ENCODE data around the gene MRPL57. TPM values are rescaled to one million over a fixed set of nuclear protein-coding genes. Genes with fewer than 3 reads are reported as not detected.

MRPL57 gene
- total RNA-seq, 1 donor from 2014 or later = 11.4 TPM

DNA sequence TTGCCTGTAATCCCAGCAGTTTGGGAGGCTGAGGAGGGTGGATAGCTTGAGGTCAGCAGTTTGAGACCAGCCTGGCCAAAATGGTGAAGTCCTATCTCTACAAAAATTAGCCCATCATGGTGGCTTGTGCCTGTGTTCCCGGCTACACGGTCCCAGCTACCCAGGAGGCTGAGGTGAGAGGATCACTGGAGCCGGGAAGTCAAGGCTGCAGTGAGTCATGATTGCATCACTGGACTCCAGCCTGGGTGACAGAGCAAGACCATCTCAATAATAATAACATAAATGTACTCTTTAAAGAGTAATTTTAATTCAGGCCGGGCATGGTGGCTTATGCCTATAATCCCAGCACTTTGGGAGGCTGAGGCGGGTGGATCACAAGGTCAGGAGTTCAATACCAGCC, 38.8 kb upstream of the MRPL57 start:
- TF ChIP-seq, protein P1, sequence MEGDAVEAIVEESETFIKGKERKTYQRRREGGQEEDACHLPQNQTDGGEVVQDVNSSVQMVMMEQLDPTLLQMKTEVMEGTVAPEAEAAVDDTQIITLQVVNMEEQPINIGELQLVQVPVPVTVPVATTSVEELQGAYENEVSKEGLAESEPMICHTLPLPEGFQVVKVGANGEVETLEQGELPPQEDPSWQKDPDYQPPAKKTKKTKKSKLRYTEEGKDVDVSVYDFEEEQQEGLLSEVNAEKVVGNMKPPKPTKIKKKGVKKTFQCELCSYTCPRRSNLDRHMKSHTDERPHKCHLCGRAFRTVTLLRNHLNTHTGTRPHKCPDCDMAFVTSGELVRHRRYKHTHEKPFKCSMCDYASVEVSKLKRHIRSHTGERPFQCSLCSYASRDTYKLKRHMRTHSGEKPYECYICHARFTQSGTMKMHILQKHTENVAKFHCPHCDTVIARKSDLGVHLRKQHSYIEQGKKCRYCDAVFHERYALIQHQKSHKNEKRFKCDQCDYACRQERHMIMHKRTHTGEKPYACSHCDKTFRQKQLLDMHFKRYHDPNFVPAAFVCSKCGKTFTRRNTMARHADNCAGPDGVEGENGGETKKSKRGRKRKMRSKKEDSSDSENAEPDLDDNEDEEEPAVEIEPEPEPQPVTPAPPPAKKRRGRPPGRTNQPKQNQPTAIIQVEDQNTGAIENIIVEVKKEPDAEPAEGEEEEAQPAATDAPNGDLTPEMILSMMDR (IDR thresholded peaks at IDR 0.05) = no peak
- DNase-seq (ENCODE audit: low spot score) = no peak
- Mint-ChIP-seq H3K4me3 (ENCODE audit: unreplicated experiment) (no peak overlapping the region), H3K9me3 (ENCODE audit: low read depth) (no peaks in the 10 kb centered on the region), H3K36me3 (ENCODE audit: low read depth) (peaks cover 4% of the 10 kb centered on the region), H3K27me3 (ENCODE audit: low read depth) (no peaks in the 10 kb centered on the region), H3K4me1 (ENCODE audit: low read depth) (peaks cover 31% of the 10 kb centered on the region), H3K27ac (ENCODE audit: unreplicated experiment) (no peak overlapping the region)

DNA sequence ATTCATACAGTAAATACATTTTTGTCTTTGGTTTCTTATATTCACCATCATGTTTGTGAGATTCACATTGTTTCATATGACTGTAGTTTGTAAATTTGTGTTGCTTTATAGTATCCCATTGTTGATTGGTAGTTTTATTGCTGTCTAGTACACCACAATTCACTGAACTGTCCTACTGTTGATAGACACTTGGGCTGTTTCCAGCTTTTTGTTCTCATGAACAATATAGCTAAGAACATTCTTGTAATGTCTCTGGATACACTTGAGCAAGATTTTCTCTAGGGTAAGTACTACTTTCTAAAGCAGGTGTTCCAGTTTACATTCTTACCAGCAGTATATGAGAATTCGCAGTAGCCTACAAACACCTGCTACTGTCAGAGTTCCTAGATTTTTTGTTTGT, 37.9 kb upstream of the MRPL57 start:
- Mint-ChIP-seq H3K4me3 (ENCODE audit: unreplicated experiment) (peak overlapping the region; percentile 31), H3K9me3 (ENCODE audit: low read depth) (no peaks in the 10 kb centered on the region), H3K36me3 (ENCODE audit: low read depth) (peaks cover 6% of the 10 kb centered on the region), H3K27ac (ENCODE audit: unreplicated experiment) (no peak overlapping the region), H3K27me3 (ENCODE audit: low read depth) (no peaks in the 10 kb centered on the region), H3K4me1 (ENCODE audit: low read depth) (peaks cover 36% of the 10 kb centered on the region)
- TF ChIP-seq, protein P1 (IDR thresholded peaks at IDR 0.05) = no peak
- DNase-seq (ENCODE audit: low spot score) = no peak

DNA sequence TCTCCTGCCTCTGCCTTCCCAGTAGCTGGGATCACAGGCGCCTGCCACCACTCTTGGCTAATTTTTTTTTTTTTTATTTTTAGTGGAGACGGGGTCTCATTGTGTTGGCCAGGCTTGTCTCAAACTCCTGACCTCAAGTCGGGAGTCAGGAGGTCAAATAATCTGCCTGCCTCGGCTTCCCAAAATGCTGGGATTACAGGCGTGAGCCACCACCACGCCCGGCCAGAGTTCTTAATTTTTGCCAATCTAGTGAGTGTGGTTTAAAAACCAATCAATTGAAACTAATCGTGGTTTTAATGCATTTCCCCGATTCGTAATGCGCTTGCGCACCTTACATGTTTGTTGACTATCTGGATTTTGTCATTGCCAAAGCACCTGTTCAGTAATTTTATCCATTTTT, 37.1 kb upstream of the MRPL57 start:
- H3K4me3 Mint-ChIP-seq (ENCODE audit: unreplicated experiment) = peak overlapping the region; percentile 100
- peak overlapping the region; percentile 99 for H3K27ac Mint-ChIP-seq (ENCODE audit: unreplicated experiment)
- H3K9me3 Mint-ChIP-seq (ENCODE audit: low read depth) = no peaks in the 10 kb centered on the region
- no peaks in the 10 kb centered on the region for H3K27me3 Mint-ChIP-seq (ENCODE audit: low read depth)
- H3K36me3 Mint-ChIP-seq (ENCODE audit: low read depth) = peaks cover 6% of the 10 kb centered on the region
- no peak for DNase-seq (ENCODE audit: low spot score)
- peaks cover 37% of the 10 kb centered on the region for H3K4me1 Mint-ChIP-seq (ENCODE audit: low read depth)
- TF ChIP-seq, protein P1 (IDR thresholded peaks at IDR 0.05) = no peak

DNA sequence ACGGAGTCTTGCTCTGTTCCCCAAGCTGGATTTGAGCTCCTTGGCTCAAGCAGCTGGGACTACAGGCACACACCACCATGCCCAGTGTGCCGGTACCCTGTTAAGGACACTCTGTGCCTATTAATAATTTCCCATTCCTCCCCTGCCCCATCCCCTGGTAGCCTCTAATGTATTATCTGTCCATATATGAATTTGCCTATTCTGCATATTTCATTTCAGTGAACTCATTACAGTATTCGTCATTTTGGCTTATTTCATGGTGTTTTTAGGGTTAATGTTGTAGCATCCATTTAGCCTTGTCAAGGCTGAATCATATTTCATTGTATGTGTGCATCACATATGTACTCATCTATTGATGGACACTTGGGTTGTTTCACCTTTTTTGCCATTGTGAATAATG, 33.7 kb upstream of the MRPL57 start:
- peak overlapping the region; percentile 12 for H3K27ac Mint-ChIP-seq (ENCODE audit: unreplicated experiment)
- no peaks in the 10 kb centered on the region for H3K27me3 Mint-ChIP-seq (ENCODE audit: low read depth)
- peak overlapping the region; percentile 33 for H3K4me3 Mint-ChIP-seq (ENCODE audit: unreplicated experiment)
- no peak for DNase-seq (ENCODE audit: low spot score)
- TF ChIP-seq, protein P1 (IDR thresholded peaks at IDR 0.05) = no peak
- H3K9me3 Mint-ChIP-seq (ENCODE audit: low read depth) = no peaks in the 10 kb centered on the region
- peaks cover 40% of the 10 kb centered on the region for H3K4me1 Mint-ChIP-seq (ENCODE audit: low read depth)
- H3K36me3 Mint-ChIP-seq (ENCODE audit: low read depth) = peaks cover 12% of the 10 kb centered on the region

DNA sequence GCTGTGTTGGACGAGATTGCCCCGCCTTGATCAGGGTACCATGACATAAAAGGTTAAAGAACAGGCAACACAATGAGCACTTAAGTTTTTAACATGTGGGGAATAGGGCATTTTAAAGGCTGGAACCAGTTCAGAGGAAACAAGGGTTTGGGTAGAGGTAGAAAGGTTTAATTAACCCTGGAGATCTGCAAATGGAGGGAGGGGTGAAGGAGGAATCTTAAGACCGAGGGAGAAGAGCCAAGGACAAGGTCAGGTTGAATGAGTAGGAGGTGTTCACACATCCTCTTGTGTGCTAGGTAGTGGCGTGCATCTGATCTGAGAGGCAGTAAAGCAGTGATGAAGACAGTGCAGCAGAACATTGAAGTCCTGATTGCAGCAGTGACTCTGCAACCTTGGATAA, 28.6 kb upstream of the MRPL57 start:
- TF ChIP-seq, protein P1 (IDR thresholded peaks at IDR 0.05) = no peak
- H3K27ac Mint-ChIP-seq (ENCODE audit: unreplicated experiment) = peak overlapping the region; percentile 37
- H3K9me3 Mint-ChIP-seq (ENCODE audit: low read depth) = no peaks in the 10 kb centered on the region
- no peaks in the 10 kb centered on the region for H3K27me3 Mint-ChIP-seq (ENCODE audit: low read depth)
- DNase-seq (ENCODE audit: low spot score) = no peak
- H3K4me1 Mint-ChIP-seq (ENCODE audit: low read depth) = peaks cover 31% of the 10 kb centered on the region
- no peak overlapping the region for H3K4me3 Mint-ChIP-seq (ENCODE audit: unreplicated experiment)
- H3K36me3 Mint-ChIP-seq (ENCODE audit: low read depth) = peaks cover 9% of the 10 kb centered on the region

Data from chondrocyte (in vitro differentiated cells).